Left ventricle myocardium inferior (tissue), 1 donor: ENCODE results near the gene C6orf118. TPM values are rescaled to one million over a fixed set of nuclear protein-coding genes. Genes with fewer than 3 reads are reported as not detected.

Experiments
- DNase-seq: peaks from one replicate; pipeline ENCODE4 v3.0.0-alpha.2; 2020
- H3K27ac ChIP-seq: fragments of 200-600 bp; replicated peaks from 2 replicates; pipeline ENCODE4 v1.8.0; 2021
- H3K27me3 ChIP-seq: fragments of 200-600 bp; 2 replicates; pipeline ENCODE4 v1.8.0; 2021; ENCODE audit warnings: low read depth
- H3K36me3 ChIP-seq: fragments of 200-600 bp; 2 replicates; pipeline ENCODE4 v1.8.0; 2021
- H3K4me1 ChIP-seq: fragments of 200-600 bp; 2 replicates; pipeline ENCODE4 v1.8.0; 2021
- H3K4me3 ChIP-seq: fragments of 200-600 bp; 2 replicates; pipeline ENCODE4 v1.8.0; 2021; ENCODE audit warnings: mild to moderate bottlenecking, moderate library complexity
- H3K9me3 ChIP-seq: fragments of 200-600 bp; replicated peaks from 2 replicates; pipeline ENCODE4 v1.8.0; 2021
- intact Hi-C: fragments of 100-400 bp; cut with micrococcal nuclease; formaldehyde crosslinking; loops from one replicate; pipeline ENCODE4 v1.11.0; 2022
- total RNA-seq: library from RNA; stranded (reverse); fragmentation: NEBNext Ultra II Directional; extraction: Animal tissue kit (Norgen Biotek cat#: 25700); gene quantifications from one replicate; pipeline ENCODE4 v1.2.1, GENCODE V29; 2021
- TF ChIP-seq, protein P1 (sequence below): fragments of 200-600 bp; IDR thresholded peaks from 2 replicates; pipeline ENCODE4 v1.8.0; 2021; ENCODE audit warnings: antibody characterized with exemption, mild to moderate bottlenecking, borderline replicate concordance
- donor health status: DM: no; HTN: yes; CAD: no; lungs with severe emphysema.

Gene C6orf118
- total RNA-seq, 1 donor from 2014 or later: not detected

DNA sequence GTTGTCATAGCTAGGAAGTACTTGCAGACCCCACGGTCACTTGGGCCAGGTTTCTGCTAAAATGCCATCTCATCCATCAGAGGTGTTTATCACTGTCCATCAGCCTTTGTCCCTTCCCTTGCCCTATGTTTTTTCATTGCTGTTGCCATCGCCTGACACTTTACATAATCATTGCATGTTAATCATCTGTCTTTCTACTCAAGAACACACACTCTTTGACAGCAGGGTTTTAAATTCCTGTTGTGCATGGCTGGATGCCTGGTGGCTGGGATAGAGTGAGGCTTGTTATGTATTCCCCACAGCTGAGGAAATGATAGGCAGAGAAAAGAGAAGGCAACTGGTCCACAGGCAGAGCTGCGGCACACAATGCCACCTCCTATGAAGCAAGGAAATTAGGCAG lies 11.7 kb upstream of the C6orf118 start:
- H3K27me3 ChIP-seq: no peaks in the 10 kb centered on the region
- intact Hi-C loops: no loop called here
- no peak overlapping the region for H3K4me3 ChIP-seq
- no peak overlapping the region for H3K27ac ChIP-seq
- TF ChIP-seq, protein P1, sequence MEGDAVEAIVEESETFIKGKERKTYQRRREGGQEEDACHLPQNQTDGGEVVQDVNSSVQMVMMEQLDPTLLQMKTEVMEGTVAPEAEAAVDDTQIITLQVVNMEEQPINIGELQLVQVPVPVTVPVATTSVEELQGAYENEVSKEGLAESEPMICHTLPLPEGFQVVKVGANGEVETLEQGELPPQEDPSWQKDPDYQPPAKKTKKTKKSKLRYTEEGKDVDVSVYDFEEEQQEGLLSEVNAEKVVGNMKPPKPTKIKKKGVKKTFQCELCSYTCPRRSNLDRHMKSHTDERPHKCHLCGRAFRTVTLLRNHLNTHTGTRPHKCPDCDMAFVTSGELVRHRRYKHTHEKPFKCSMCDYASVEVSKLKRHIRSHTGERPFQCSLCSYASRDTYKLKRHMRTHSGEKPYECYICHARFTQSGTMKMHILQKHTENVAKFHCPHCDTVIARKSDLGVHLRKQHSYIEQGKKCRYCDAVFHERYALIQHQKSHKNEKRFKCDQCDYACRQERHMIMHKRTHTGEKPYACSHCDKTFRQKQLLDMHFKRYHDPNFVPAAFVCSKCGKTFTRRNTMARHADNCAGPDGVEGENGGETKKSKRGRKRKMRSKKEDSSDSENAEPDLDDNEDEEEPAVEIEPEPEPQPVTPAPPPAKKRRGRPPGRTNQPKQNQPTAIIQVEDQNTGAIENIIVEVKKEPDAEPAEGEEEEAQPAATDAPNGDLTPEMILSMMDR: no peak
- H3K36me3 ChIP-seq: no peaks in the 10 kb centered on the region
- DNase-seq: no peak
- H3K9me3 ChIP-seq: peaks cover 22% of the 10 kb centered on the region
- H3K4me1 ChIP-seq: no peaks in the 10 kb centered on the region

DNA sequence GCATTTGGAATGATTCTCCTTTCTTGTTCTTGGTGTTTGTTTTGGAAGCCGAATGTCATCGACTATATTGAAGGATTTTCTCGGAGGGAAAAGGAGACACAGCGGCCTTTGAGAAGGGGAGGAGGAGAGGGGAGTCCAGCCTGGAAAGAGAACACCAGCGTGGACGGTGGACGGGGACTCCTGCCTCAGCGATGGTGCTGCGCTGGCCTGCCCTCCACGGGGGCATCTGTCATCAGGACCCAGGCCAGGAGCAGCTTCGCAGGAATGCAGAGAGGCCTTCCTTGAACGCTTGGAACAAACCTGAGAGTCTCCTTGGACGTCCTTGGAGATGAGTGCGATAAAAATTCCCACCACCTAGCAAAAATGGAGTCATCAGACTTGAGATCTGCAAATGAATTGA lies 8.3 kb upstream of the C6orf118 start:
- no peak for DNase-seq
- H3K9me3 ChIP-seq: peaks cover 22% of the 10 kb centered on the region
- no peak overlapping the region for H3K4me3 ChIP-seq
- intact Hi-C loops: no loop called here
- H3K27ac ChIP-seq: no peak overlapping the region
- TF ChIP-seq, protein P1: no peak
- H3K4me1 ChIP-seq: no peaks in the 10 kb centered on the region
- H3K27me3 ChIP-seq: no peaks in the 10 kb centered on the region
- H3K36me3 ChIP-seq: no peaks in the 10 kb centered on the region

GRCh38 chr6:165306955-165307354 lies 2.5 kb downstream of the C6orf118 start:
- Histone ChIP-seq H3K27me3 (peaks cover 23% of the 10 kb centered on the region), H3K36me3 (no peaks in the 10 kb centered on the region), H3K27ac (no peak overlapping the region), H3K4me3 (no peak overlapping the region), H3K9me3 (no peaks in the 10 kb centered on the region), H3K4me1 (peaks cover 14% of the 10 kb centered on the region)
- TF ChIP-seq, protein P1: no peak
- no peak for DNase-seq
- intact Hi-C loops: no loop called here

GRCh38 chr6:165301372-165302246 lies 7.8 kb downstream of the C6orf118 start:
- intact Hi-C loops: no loop called here
- no peaks in the 10 kb centered on the region for H3K9me3 ChIP-seq
- TF ChIP-seq, protein P1: no peak
- H3K27ac ChIP-seq: no peak overlapping the region
- H3K36me3 ChIP-seq: no peaks in the 10 kb centered on the region
- no peaks in the 10 kb centered on the region for H3K4me1 ChIP-seq
- no peak for DNase-seq
- H3K27me3 ChIP-seq: peaks cover 13% of the 10 kb centered on the region
- no peak overlapping the region for H3K4me3 ChIP-seq

DNA sequence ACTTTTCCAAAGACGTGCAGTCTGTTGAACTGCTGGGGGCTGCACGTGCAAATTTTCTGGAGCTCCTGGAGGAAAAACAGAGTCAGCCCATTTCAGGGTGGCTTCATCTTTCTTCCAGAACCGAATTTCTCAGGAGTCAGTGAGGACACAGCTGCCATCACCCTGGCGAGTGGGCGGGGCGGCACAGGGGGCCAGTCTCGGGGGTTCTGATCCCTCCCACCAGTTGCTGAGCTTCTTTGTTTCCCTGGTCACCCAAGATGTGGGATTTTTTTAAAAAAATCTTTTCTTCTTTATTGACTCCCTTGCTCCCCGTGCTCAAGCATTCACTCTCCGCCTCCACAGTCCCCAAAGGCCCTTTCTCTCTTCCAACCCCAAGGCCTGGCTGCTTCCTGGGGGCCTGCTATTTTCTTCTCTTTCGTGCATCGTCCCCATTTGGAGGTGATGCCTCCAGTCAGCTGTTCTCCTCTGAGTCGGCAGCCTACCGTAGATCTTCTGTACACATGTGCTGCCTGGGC lies 8.9 kb downstream of the C6orf118 start:
- H3K36me3 ChIP-seq: no peaks in the 10 kb centered on the region
- peaks cover 13% of the 10 kb centered on the region for H3K27me3 ChIP-seq
- intact Hi-C loops: no loop called here
- no peak overlapping the region for H3K4me3 ChIP-seq
- no peaks in the 10 kb centered on the region for H3K9me3 ChIP-seq
- no peak overlapping the region for H3K27ac ChIP-seq
- TF ChIP-seq, protein P1: no peak
- no peak for DNase-seq
- no peaks in the 10 kb centered on the region for H3K4me1 ChIP-seq
